SU-DHL-6 (cell line): ENCODE measurements around the gene MUC3A.

Source experiments
- EZH2phosphoT487 ChIP-seq: fragments of 200-600 bp; sonication (generic), shearing (Covaris generic); conservative IDR thresholded peaks from 2 replicates; pipeline ENCODE4 v1.6.1; 2018; ENCODE audit warnings: mild to moderate bottlenecking, antibody characterized with exemption, low read length, moderate library complexity, mixed read lengths
- TF ChIP-seq, protein P1 (sequence below): fragments of 200-600 bp; sonication (generic); IDR thresholded peaks from one replicate; pipeline ENCODE4 v1.5.1; 2017; ENCODE audit warnings: antibody characterized with exemption, mild to moderate bottlenecking, low read length, moderate library complexity; ENCODE audit not compliant: insufficient read depth, poor library complexity, severe bottlenecking

DNA sequence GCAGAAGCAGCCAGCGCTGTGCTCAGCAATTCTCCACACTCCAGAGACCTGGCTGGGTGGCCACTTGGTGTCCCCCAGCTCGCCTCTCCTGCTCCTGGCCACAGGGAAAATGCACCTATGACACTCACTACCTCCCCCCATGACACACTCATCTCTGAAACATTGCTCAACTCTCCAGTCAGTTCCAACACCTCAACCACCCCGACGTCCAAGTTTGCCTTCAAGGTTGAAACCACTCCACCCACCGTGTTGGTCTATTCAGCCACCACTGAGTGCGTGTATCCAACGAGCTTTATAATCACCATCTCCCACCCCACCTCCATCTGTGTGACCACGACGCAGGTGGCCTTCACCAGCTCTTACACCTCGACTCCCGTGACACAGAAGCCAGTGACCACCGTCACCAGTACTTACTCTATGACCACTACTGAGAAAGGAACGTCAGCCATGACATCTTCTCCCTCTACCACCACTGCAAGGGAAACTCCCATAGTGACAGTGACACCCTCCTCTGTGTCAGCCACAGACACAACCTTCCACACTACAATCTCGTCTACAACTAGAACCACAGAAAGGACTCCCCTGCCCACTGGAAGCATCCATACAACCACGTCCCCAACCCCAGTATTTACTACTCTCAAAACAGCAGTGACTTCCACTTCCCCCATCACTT lies 2.7 kb downstream of the MUC3A start:
- TF ChIP-seq, protein P1, sequence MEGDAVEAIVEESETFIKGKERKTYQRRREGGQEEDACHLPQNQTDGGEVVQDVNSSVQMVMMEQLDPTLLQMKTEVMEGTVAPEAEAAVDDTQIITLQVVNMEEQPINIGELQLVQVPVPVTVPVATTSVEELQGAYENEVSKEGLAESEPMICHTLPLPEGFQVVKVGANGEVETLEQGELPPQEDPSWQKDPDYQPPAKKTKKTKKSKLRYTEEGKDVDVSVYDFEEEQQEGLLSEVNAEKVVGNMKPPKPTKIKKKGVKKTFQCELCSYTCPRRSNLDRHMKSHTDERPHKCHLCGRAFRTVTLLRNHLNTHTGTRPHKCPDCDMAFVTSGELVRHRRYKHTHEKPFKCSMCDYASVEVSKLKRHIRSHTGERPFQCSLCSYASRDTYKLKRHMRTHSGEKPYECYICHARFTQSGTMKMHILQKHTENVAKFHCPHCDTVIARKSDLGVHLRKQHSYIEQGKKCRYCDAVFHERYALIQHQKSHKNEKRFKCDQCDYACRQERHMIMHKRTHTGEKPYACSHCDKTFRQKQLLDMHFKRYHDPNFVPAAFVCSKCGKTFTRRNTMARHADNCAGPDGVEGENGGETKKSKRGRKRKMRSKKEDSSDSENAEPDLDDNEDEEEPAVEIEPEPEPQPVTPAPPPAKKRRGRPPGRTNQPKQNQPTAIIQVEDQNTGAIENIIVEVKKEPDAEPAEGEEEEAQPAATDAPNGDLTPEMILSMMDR, result no peak
- TF ChIP-seq EZH2phosphoT487, result no peak
